GM23338 (cell line): ENCODE data around the gene VLDLR. TPM values are rescaled to one million over a fixed set of nuclear protein-coding genes. Genes with fewer than 3 reads are reported as not detected.

Source experiments
- ATAC-seq: fragments of 200-7000 bp; cut with Tn5 transposase; 3 replicates; pipeline ENCODE4 v1.9.1; 2020
- DNase-seq: peaks from one replicate; pipeline ENCODE4 v3.0.0-alpha.2; 2015; ENCODE audit warnings: low spot score
- H2AFZ ChIP-seq: fragments of 200-600 bp; sonication (generic); 2 replicates; pipeline ENCODE4 v1.8.0; 2016; ENCODE audit warnings: antibody characterized with exemption, mild to moderate bottlenecking, moderate library complexity
- H3F3A ChIP-seq: fragments of 200-600 bp; sonication (generic); replicated peaks from 2 replicates; pipeline ENCODE4 v1.8.0; 2017; ENCODE audit warnings: antibody characterized with exemption, mixed run types, low read depth
- H3K27ac ChIP-seq: fragments of 200-600 bp; sonication (generic); 2 replicates; pipeline ENCODE4 v1.6.1; 2016; ENCODE audit warnings: low read depth
- H3K27me3 ChIP-seq: fragments of 200-600 bp; sonication (generic); 2 replicates; pipeline ENCODE4 v1.8.0; 2016; ENCODE audit warnings: mild to moderate bottlenecking, mixed run types, moderate library complexity; ENCODE audit not compliant: insufficient read depth
- H3K36me3 ChIP-seq: fragments of 200-600 bp; sonication (generic); 2 replicates; pipeline ENCODE4 v1.8.0; 2016; ENCODE audit warnings: mild to moderate bottlenecking; ENCODE audit not compliant: insufficient read depth
- H3K4me1 ChIP-seq: fragments of 200-600 bp; sonication (generic); 2 replicates; pipeline ENCODE4 v1.8.0; 2016; ENCODE audit warnings: mild to moderate bottlenecking, moderate library complexity; ENCODE audit not compliant: insufficient read depth
- H3K4me2 ChIP-seq: fragments of 200-600 bp; sonication (generic); 2 replicates; pipeline ENCODE4 v1.7.1; 2017; ENCODE audit warnings: mixed run types
- H3K4me3 ChIP-seq: fragments of 200-600 bp; sonication (generic); 2 replicates; pipeline ENCODE4 v1.6.1; 2016; ENCODE audit warnings: mixed run types
- H3K79me2 ChIP-seq: fragments of 200-600 bp; sonication (generic); replicated peaks from 2 replicates; pipeline ENCODE4 v1.8.0; 2017; ENCODE audit warnings: mild to moderate bottlenecking; ENCODE audit not compliant: insufficient read depth
- H3K9me2 ChIP-seq: fragments of 200-600 bp; sonication (generic); 2 replicates; pipeline ENCODE4 v1.8.0; 2017; ENCODE audit not compliant: insufficient read depth
- H4K20me1 ChIP-seq: fragments of 200-600 bp; sonication (generic); replicated peaks from 2 replicates; pipeline ENCODE4 v1.8.0; 2017; ENCODE audit warnings: mild to moderate bottlenecking; ENCODE audit not compliant: insufficient read depth
- H3K27ac Mint-ChIP-seq: 2 replicates; pipeline ENCODE4 v1.8.0; 2020; ENCODE audit warnings: inconsistent platforms, mild to moderate bottlenecking, moderate library complexity, mixed read lengths
- H3K27me3 Mint-ChIP-seq: 3 replicates; pipeline ENCODE4 v1.8.0; 2022; ENCODE audit warnings: low read depth, mild to moderate bottlenecking, moderate library complexity, mixed read lengths, inconsistent platforms; ENCODE audit not compliant: insufficient read depth, poor library complexity
- H3K36me3 Mint-ChIP-seq: 3 replicates; pipeline ENCODE4 v1.8.0; 2021; ENCODE audit warnings: low read depth, mild to moderate bottlenecking, inconsistent platforms, moderate library complexity, mixed read lengths
- H3K4me1 Mint-ChIP-seq: 3 replicates; pipeline ENCODE4 v1.8.0; 2020; ENCODE audit warnings: mild to moderate bottlenecking, inconsistent platforms, mixed read lengths
- H3K4me3 Mint-ChIP-seq: 3 replicates; pipeline ENCODE4 v1.8.0; 2021; ENCODE audit warnings: moderate library complexity, mild to moderate bottlenecking, inconsistent platforms, mixed read lengths
- H3K9me3 Mint-ChIP-seq: 3 replicates; pipeline ENCODE4 v1.8.0; 2020; ENCODE audit warnings: moderate library complexity, mild to moderate bottlenecking, inconsistent platforms, mixed read lengths
- CREB1 ChIP-seq: fragments of 250-450 bp; sonication (Bioruptor Pico); IDR thresholded peaks from 2 replicates; pipeline ENCODE4 v1.5.0; 2020; ENCODE audit warnings: low read depth, mild to moderate bottlenecking, moderate library complexity
- EZH2 ChIP-seq: fragments of 200-600 bp; sonication (generic); IDR thresholded peaks from one replicate; pipeline ENCODE4 v1.8.0; 2017; ENCODE audit warnings: antibody characterized with exemption, mild to moderate bottlenecking, low read depth; ENCODE audit not compliant: unreplicated experiment
- EZH2phosphoT487 ChIP-seq: fragments of 200-600 bp; sonication (generic); IDR thresholded peaks from one replicate; pipeline ENCODE4 v1.8.1; 2018; ENCODE audit warnings: antibody characterized with exemption; ENCODE audit not compliant: unreplicated experiment
- JUNB ChIP-seq: IDR thresholded peaks from one replicate; pipeline ENCODE4 v1.6.1; 2016; ENCODE audit warnings: antibody characterized with exemption; ENCODE audit not compliant: unreplicated experiment
- NANOG ChIP-seq: IDR thresholded peaks from 2 replicates; pipeline ENCODE4 v1.6.1; 2016; ENCODE audit warnings: antibody characterized with exemption, borderline replicate concordance
- POLR2AphosphoS5 ChIP-seq: IDR thresholded peaks from 2 replicates; pipeline ENCODE4 v1.6.1; 2016; ENCODE audit warnings: antibody characterized with exemption, low read depth
- STAT1 ChIP-seq: IDR thresholded peaks from one replicate; pipeline ENCODE4 v1.6.1; 2016; ENCODE audit warnings: antibody characterized with exemption; ENCODE audit not compliant: unreplicated experiment
- ZNF114 ChIP-seq: fragments of 250-450 bp; sonication (Bioruptor Pico); IDR thresholded peaks from 2 replicates; pipeline ENCODE4 v1.5.0; 2020; ENCODE audit warnings: mild to moderate bottlenecking, moderate library complexity
- ZNF331 ChIP-seq: fragments of 250-450 bp; sonication (Bioruptor Pico); IDR thresholded peaks from 2 replicates; pipeline ENCODE4 v1.5.0; 2020; ENCODE audit warnings: low read depth, mild to moderate bottlenecking, moderate library complexity
- polyA plus RNA-seq: library from polyadenylated mRNA; unstranded; fragments of >200 nt; fragmentation: Nextera tagmentation; extraction: Ambion mirVana; gene quantifications from 2 replicates; pipeline ENCODE4 v1.2.1, GENCODE V29; 2016
- total RNA-seq: library from RNA; depleted of rRNA; stranded (reverse); fragments of >200 nt; shearing (Covaris generic); gene quantifications from 2 replicates; pipeline ENCODE4 v1.2.3, GENCODE V29; 2014
- TF ChIP-seq, protein P1 (sequence below): IDR thresholded peaks from 2 replicates; pipeline ENCODE4 v1.6.1; 2016; ENCODE audit warnings: antibody characterized with exemption
- TF ChIP-seq, protein P2 (sequence below): fragments of 250-450 bp; sonication (Bioruptor Pico); IDR thresholded peaks from 2 replicates; pipeline ENCODE4 v1.5.0; 2020; ENCODE audit warnings: mild to moderate bottlenecking, moderate library complexity
- TF ChIP-seq, protein P3 (sequence below), 2 experiments: fragments of 200-600 bp in 1 of 2; sonication (generic) in 1 of 2; conservative IDR thresholded peaks; 2 replicates each; pipeline versions ENCODE4 v1.5.1 to v1.6.1; 2016 to 2017; ENCODE audit warnings: antibody characterized with exemption in 2 of 2, low read depth in 2 of 2, mild to moderate bottlenecking in 2 of 2, moderate library complexity in 1 of 2
- TF ChIP-seq, protein P4 (sequence below): IDR thresholded peaks from one replicate; pipeline ENCODE4 v1.6.1; 2018; ENCODE audit warnings: antibody characterized with exemption; ENCODE audit not compliant: unreplicated experiment

VLDLR gene
- total and polyA plus RNA-seq, 2 experiments from 2014 or later: 14.9 to 49.8 TPM

DNA sequence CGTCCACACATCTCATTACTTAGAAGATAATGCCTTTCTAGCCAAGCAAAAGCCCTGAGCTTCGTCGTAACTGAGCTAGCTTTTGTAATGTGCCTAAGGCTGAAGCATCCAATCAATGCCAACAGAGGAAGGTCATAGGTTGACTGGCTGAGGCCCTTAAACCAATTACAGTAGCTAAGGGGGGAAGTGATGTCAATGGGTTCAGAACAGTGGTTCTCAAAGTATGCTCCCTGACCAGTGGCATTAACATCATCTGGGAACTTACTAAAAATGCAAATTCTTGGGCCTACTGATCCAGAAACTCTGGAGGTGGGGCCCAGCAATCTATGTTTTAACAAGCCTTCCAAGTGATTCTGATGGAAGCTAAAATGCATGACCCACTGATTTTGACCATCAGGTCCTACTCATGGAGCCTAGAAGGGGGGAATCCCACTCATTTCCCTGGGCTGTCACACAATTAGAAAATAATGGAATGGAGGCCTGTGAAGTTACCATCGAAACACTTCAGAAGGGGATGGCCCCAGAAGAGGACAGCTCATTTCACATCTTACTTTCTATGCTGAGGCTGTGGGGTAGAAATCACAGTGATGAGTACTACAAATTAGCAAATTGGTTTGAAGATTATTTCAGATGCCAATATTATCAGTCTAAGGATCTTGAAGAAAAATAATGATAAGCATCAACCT is 4.8 kb upstream of the VLDLR start:
- H3K36me3 ChIP-seq: no peaks in the 10 kb centered on the region
- H3K27ac ChIP-seq: no peak overlapping the region
- H3K79me2 ChIP-seq: peaks cover 75% of the 10 kb centered on the region
- Mint-ChIP-seq H3K27ac (no peak overlapping the region), H3K36me3 (peaks cover 8% of the 10 kb centered on the region), H3K4me3 (no peak overlapping the region), H3K9me3 (no peaks in the 10 kb centered on the region), H3K27me3 (peaks cover 5% of the 10 kb centered on the region), H3K4me1 (peaks cover 61% of the 10 kb centered on the region)
- H3K27me3 ChIP-seq: no peaks in the 10 kb centered on the region
- TF ChIP-seq ZNF114 (CRISPR knock-in tag): no peak
- TF ChIP-seq CREB1 (CRISPR knock-in tag): no peak
- TF ChIP-seq, protein P1, sequence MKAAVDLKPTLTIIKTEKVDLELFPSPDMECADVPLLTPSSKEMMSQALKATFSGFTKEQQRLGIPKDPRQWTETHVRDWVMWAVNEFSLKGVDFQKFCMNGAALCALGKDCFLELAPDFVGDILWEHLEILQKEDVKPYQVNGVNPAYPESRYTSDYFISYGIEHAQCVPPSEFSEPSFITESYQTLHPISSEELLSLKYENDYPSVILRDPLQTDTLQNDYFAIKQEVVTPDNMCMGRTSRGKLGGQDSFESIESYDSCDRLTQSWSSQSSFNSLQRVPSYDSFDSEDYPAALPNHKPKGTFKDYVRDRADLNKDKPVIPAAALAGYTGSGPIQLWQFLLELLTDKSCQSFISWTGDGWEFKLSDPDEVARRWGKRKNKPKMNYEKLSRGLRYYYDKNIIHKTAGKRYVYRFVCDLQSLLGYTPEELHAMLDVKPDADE: no peak
- no peak for TF ChIP-seq JUNB
- TF ChIP-seq ZNF331 (CRISPR knock-in tag): no peak
- TF ChIP-seq, protein P2, sequence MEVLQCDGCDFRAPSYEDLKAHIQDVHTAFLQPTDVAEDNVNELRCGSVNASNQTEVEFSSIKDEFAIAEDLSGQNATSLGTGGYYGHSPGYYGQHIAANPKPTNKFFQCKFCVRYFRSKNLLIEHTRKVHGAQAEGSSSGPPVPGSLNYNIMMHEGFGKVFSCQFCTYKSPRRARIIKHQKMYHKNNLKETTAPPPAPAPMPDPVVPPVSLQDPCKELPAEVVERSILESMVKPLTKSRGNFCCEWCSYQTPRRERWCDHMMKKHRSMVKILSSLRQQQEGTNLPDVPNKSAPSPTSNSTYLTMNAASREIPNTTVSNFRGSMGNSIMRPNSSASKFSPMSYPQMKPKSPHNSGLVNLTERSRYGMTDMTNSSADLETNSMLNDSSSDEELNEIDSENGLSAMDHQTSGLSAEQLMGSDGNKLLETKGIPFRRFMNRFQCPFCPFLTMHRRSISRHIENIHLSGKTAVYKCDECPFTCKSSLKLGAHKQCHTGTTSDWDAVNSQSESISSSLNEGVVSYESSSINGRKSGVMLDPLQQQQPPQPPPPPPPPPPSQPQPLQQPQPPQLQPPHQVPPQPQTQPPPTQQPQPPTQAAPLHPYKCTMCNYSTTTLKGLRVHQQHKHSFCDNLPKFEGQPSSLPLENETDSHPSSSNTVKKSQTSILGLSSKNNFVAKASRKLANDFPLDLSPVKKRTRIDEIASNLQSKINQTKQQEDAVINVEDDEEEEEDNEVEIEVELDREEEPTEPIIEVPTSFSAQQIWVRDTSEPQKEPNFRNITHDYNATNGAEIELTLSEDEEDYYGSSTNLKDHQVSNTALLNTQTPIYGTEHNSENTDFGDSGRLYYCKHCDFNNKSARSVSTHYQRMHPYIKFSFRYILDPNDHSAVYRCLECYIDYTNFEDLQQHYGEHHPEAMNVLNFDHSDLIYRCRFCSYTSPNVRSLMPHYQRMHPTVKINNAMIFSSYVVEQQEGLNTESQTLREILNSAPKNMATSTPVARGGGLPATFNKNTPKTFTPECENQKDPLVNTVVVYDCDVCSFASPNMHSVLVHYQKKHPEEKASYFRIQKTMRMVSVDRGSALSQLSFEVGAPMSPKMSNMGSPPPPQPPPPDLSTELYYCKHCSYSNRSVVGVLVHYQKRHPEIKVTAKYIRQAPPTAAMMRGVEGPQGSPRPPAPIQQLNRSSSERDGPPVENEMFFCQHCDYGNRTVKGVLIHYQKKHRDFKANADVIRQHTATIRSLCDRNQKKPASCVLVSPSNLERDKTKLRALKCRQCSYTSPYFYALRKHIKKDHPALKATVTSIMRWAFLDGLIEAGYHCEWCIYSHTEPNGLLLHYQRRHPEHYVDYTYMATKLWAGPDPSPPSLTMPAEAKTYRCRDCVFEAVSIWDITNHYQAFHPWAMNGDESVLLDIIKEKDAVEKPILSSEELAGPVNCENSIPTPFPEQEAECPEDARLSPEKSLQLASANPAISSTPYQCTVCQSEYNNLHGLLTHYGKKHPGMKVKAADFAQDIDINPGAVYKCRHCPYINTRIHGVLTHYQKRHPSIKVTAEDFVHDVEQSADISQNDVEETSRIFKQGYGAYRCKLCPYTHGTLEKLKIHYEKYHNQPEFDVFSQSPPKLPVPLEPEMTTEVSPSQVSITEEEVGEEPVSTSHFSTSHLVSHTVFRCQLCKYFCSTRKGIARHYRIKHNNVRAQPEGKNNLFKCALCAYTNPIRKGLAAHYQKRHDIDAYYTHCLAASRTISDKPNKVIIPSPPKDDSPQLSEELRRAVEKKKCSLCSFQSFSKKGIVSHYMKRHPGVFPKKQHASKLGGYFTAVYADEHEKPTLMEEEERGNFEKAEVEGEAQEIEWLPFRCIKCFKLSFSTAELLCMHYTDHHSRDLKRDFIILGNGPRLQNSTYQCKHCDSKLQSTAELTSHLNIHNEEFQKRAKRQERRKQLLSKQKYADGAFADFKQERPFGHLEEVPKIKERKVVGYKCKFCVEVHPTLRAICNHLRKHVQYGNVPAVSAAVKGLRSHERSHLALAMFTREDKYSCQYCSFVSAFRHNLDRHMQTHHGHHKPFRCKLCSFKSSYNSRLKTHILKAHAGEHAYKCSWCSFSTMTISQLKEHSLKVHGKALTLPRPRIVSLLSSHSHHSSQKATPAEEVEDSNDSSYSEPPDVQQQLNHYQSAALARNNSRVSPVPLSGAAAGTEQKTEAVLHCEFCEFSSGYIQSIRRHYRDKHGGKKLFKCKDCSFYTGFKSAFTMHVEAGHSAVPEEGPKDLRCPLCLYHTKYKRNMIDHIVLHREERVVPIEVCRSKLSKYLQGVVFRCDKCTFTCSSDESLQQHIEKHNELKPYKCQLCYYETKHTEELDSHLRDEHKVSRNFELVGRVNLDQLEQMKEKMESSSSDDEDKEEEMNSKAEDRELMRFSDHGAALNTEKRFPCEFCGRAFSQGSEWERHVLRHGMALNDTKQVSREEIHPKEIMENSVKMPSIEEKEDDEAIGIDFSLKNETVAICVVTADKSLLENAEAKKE (CRISPR knock-in tag): no peak
- TF ChIP-seq, protein P3, sequence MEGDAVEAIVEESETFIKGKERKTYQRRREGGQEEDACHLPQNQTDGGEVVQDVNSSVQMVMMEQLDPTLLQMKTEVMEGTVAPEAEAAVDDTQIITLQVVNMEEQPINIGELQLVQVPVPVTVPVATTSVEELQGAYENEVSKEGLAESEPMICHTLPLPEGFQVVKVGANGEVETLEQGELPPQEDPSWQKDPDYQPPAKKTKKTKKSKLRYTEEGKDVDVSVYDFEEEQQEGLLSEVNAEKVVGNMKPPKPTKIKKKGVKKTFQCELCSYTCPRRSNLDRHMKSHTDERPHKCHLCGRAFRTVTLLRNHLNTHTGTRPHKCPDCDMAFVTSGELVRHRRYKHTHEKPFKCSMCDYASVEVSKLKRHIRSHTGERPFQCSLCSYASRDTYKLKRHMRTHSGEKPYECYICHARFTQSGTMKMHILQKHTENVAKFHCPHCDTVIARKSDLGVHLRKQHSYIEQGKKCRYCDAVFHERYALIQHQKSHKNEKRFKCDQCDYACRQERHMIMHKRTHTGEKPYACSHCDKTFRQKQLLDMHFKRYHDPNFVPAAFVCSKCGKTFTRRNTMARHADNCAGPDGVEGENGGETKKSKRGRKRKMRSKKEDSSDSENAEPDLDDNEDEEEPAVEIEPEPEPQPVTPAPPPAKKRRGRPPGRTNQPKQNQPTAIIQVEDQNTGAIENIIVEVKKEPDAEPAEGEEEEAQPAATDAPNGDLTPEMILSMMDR (conservative IDR thresholded peaks at IDR 0.05; ENCODE audit: low read depth in 2 of 2): no peak
- TF ChIP-seq, protein P4, sequence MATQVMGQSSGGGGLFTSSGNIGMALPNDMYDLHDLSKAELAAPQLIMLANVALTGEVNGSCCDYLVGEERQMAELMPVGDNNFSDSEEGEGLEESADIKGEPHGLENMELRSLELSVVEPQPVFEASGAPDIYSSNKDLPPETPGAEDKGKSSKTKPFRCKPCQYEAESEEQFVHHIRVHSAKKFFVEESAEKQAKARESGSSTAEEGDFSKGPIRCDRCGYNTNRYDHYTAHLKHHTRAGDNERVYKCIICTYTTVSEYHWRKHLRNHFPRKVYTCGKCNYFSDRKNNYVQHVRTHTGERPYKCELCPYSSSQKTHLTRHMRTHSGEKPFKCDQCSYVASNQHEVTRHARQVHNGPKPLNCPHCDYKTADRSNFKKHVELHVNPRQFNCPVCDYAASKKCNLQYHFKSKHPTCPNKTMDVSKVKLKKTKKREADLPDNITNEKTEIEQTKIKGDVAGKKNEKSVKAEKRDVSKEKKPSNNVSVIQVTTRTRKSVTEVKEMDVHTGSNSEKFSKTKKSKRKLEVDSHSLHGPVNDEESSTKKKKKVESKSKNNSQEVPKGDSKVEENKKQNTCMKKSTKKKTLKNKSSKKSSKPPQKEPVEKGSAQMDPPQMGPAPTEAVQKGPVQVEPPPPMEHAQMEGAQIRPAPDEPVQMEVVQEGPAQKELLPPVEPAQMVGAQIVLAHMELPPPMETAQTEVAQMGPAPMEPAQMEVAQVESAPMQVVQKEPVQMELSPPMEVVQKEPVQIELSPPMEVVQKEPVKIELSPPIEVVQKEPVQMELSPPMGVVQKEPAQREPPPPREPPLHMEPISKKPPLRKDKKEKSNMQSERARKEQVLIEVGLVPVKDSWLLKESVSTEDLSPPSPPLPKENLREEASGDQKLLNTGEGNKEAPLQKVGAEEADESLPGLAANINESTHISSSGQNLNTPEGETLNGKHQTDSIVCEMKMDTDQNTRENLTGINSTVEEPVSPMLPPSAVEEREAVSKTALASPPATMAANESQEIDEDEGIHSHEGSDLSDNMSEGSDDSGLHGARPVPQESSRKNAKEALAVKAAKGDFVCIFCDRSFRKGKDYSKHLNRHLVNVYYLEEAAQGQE: no peak
- TF ChIP-seq EZH2phosphoT487: no peak
- TF ChIP-seq EZH2: no peak
- TF ChIP-seq STAT1: no peak
- TF ChIP-seq NANOG: no peak
- no peak for TF ChIP-seq POLR2AphosphoS5
- no peaks in the 10 kb centered on the region for H3F3A ChIP-seq
- ATAC-seq: no peak
- no peaks in the 10 kb centered on the region for H4K20me1 ChIP-seq
- H3K4me2 ChIP-seq: no peak overlapping the region
- no peak overlapping the region for H3K4me3 ChIP-seq
- no peak overlapping the region for H2AFZ ChIP-seq
- no peak for DNase-seq
- H3K4me1 ChIP-seq: peaks cover 37% of the 10 kb centered on the region
- no peaks in the 10 kb centered on the region for H3K9me2 ChIP-seq
